ENCODE data around the gene LRRC26. TPM values are rescaled to one million over a fixed set of nuclear protein-coding genes. Genes with fewer than 3 reads are reported as not detected.

LRRC26 gene, protein sequence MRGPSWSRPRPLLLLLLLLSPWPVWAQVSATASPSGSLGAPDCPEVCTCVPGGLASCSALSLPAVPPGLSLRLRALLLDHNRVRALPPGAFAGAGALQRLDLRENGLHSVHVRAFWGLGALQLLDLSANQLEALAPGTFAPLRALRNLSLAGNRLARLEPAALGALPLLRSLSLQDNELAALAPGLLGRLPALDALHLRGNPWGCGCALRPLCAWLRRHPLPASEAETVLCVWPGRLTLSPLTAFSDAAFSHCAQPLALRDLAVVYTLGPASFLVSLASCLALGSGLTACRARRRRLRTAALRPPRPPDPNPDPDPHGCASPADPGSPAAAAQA
- not detected in 2 replicates for total RNA-seq

DNA sequence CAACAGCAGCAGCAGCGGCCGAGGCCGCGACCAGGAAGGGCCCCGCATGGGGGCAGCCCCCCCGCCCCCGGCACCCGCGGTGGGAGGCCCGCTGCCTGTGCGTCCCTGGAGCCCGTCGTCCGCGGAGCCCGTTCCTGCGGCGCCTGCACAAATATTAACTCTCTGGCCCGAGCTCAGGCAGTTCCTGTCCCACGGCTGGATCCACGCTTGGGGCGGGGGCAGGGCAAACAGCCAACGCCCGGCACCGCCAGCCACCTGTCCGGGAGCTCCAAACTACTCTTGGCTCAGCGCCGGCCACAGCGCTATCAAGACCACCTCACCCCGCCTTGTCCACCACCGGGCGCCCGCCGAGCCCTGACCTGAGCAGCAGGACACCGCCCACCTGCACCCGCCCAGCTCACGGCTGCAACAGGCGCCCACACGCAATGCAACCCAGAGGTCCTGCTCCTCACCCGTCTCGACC is at the start of gene LRRC26:
LRRC26 (minus strand) TSS at position 156 of the 463 bp plus-strand sequence; CDS start at position 48, 108 bp downstream.

DNA sequence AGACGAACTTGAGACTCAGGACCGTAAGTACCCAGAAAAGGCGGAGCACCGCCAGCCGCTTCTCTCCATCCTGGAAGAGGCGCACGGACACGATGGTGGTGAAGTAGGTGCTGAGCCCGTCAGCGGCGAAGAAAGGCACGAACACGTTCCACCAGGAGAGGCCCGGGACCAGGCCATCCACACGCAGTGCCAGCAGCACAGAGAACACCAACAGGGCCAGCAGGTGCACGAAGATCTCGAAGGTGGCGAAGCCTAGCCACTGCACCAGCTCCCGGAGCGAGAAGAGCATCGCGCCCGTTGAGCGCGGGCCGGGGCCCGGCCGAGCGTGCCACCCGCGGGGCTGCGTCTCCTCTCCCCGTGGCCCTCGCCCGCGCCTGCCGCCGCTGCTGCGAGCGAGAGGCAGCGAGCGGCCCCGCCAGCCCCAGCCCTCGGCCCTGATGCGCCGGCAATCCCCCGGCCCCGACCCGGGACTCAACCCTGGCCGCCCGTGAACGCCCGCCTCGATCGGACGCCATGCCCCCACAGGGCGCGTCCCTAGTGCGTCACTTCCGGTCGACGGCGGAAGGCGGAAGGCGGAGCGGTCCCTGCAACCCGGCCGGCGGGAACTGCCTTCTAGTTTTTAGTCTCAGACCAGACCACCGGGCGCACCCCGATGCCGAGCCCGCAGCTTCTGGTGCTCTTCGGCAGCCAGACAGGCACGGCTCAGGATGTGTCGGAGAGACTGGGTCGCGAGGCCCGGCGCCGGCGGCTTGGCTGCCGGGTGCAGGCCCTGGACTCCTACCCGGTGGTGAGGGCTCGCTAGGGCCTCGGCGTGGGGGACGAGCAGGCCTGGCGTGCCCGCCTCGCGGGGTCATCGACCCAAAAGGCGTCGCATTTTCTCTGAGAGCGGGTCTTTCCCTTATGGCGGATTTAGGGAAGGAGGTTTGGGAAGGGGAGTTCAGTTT is 35.5 kb upstream of the LRRC26 start, which contains the start of the genes NDOR1 and TMEM203:
NDOR1 (plus strand) TSS at position 575 of the 944 bp plus-strand sequence; CDS start at position 653, 78 bp downstream.
TMEM203 (minus strand) TSS at position 523 of the 944 bp plus-strand sequence; CDS start at position 289, 234 bp downstream.

DNA sequence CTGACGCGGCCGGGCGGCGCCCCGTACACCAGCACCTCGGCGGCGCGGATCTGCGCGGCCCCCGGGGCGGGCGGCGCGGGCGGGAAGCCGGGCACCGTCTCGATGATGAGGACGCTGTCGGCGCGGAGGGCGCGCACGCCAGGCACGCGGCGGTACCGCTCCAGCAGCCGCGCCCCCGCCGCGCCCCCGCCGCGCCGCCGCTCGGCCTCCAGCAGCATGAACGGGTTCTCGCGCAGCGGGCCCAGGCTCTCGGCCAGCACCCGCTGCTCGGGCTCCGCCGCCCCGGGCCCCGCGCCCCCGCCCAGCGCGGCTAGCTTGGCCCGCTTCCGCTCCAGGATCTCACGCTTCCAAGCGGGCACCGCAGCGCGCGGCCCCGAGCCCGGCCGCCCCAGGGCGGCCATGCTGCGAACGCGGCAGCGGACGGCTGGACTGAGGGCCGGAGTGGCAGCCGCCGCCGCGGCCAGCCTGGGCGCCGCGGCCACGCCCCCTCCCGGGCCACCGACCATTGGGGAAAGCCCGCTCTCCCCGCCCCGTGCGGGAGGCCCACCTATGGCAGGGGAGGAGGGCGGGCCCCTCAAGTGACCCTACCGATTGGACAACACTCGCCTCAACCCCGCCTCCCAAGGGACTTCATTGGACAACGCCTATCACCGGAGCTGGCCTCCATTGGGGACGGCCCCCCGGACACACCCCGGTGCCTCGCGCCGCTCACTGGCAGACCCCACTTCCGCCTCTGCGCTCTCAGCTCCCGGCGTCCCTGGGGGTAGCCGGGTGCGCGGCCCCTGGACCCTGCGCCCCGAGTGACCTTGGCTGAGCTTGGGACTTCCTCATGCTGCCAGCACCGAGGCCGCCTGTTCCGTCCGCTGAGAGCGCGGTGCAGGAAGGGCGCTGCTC is 30.7 kb upstream of the LRRC26 start, which contains the start of gene TPRN:
TPRN (minus strand) TSS at position 431 of the 894 bp plus-strand sequence; CDS start at position 401, 30 bp downstream.

DNA sequence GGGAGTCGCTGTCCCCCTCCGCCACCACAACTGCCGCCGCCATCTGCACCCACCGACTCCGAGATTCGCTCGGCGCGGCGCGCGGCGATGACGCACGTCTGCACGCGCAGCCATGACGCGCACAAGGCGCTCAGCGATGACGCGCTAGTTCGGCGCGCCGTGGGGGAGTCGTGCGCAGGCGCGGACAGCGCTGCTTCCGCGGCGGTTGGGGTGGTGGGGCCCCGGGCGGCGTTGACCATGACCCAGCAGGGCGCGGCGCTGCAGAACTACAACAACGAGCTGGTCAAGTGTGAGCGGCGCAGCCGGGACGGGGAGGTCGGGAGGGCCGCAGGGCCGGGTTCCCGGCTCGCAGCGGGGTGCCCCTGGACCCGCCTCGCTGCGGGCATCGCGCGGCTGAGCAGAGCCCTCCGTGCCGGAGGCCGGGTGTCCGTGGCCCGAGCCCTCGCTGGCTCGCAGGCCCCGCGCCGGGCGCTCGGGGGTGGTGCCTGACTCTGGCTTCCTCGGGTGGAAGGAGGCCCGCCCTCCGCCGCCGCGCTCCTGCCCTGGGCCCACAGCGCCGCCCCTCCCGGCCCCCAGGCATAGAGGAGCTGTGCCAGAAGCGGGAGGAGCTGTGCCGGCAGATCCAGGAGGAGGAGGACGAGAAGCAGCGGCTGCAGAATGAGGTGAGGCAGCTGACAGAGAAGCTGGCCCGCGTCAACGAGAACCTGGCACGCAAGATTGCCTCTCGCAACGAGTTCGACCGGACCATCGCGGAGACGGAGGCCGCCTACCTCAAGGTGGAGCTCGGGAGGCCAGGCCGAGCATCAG is 18.8 kb upstream of the LRRC26 start, which contains the start of the genes ANAPC2 and SSNA1:
ANAPC2 (minus strand) TSS at position 71 of the 807 bp plus-strand sequence; CDS start at position 43, 28 bp downstream.
SSNA1 (plus strand) TSS at position 187 of the 807 bp plus-strand sequence; CDS start at position 238, 51 bp downstream.

DNA sequence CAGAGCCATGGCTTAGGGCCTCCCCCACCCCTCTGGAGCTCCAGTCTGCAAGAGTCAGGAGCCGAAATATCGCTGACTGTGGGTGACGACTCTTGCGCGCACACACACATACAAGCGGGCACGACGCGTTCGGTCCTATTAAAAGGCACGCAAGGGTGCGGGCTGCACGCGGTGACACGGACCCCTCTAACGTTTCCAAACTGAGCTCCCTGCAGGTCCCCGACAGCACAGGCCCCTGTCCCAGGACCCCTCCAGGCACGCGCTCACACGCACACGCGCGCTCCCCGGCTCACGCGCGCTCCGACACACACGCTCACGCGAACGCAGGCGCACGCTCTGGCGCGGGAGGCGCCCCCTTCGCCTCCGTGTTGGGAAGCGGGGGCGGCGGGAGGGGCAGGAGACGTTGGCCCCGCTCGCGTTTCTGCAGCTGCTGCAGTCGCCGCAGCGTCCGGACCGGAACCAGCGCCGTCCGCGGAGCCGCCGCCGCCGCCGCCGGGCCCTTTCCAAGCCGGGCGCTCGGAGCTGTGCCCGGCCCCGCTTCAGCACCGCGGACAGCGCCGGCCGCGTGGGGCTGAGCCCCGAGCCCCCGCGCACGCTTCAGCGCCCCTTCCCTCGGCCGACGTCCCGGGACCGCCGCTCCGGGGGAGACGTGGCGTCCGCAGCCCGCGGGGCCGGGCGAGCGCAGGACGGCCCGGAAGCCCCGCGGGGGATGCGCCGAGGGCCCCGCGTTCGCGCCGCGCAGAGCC is 31.0 kb downstream of the LRRC26 start, which contains the start of gene GRIN1:
GRIN1 (plus strand) TSS at position 433 of the 746 bp plus-strand sequence. CDS start 333 bp downstream, outside the sequence.

Other genes with a start within 250 kb of the LRRC26 start
- 152 and 153 TPM in 2 replicates for gene FBXW5, start 225.3 kb downstream of the LRRC26 start, total RNA-seq
- gene C8G, start 224.8 kb downstream of the LRRC26 start, total RNA-seq: not detected in 2 replicates
- gene LCN12, start 217.8 kb downstream of the LRRC26 start, total RNA-seq: not detected in 2 replicates
- gene PTGDS, start 192.5 kb downstream of the LRRC26 start, total RNA-seq: 304 and 428 TPM in 2 replicates
- gene LCNL1, start 187.1 kb downstream of the LRRC26 start, total RNA-seq: 1.4 and 2.2 TPM in 2 replicates
- 36.9 and 65.2 TPM in 2 replicates for gene PAXX, start 177.6 kb downstream of the LRRC26 start, total RNA-seq
- gene CLIC3, start 173.5 kb downstream of the LRRC26 start, total RNA-seq: 11.9 and 74.5 TPM in 2 replicates
- gene ABCA2, start 141.8 kb downstream of the LRRC26 start, total RNA-seq: 14.5 and 18.3 TPM in 2 replicates
- not detected in 2 replicates for gene FUT7, start 138.0 kb downstream of the LRRC26 start, total RNA-seq
- gene NPDC1, start 123.9 kb downstream of the LRRC26 start, total RNA-seq: 54.4 and 67.6 TPM in 2 replicates
- 0.09 and 0.12 TPM in 2 replicates for gene ENTPD2, start 116.0 kb downstream of the LRRC26 start, total RNA-seq
- gene SAPCD2, start 99.5 kb downstream of the LRRC26 start, total RNA-seq: 0.34 and 0.70 TPM in 2 replicates
- 12.0 and 13.6 TPM in 2 replicates for gene UAP1L1, start 92.5 kb downstream of the LRRC26 start, total RNA-seq
- 61.3 and 66.3 TPM in 2 replicates for gene MAN1B1, start 83.1 kb downstream of the LRRC26 start, total RNA-seq
- gene DPP7, start 55.3 kb downstream of the LRRC26 start, total RNA-seq: 106 and 123 TPM in 2 replicates
- gene GRIN1, start 30.9 kb downstream of the LRRC26 start, total RNA-seq: not detected in 2 replicates
- gene TMEM210, start 2.0 kb upstream of the LRRC26 start, total RNA-seq: not detected in 2 replicates
- gene ANAPC2, start 18.5 kb upstream of the LRRC26 start, total RNA-seq: 10.4 and 10.9 TPM in 2 replicates
- 65.7 and 87.8 TPM in 2 replicates for gene SSNA1, start 18.6 kb upstream of the LRRC26 start, total RNA-seq
- 12.4 and 16.1 TPM in 2 replicates for gene TPRN, start 30.7 kb upstream of the LRRC26 start, total RNA-seq
- 30.5 and 33.1 TPM in 2 replicates for gene TMEM203, start 35.6 kb upstream of the LRRC26 start, total RNA-seq
- gene NDOR1, start 35.6 kb upstream of the LRRC26 start, total RNA-seq: 8.8 and 11.2 TPM in 2 replicates
- not detected in 2 replicates for gene RNF208, start 52.2 kb upstream of the LRRC26 start, total RNA-seq
- gene CYSRT1, start 55.1 kb upstream of the LRRC26 start, total RNA-seq: 0.17 TPM in 1 of 2 replicates, not detected in the other
- not detected in 2 replicates for gene RNF224, start 57.5 kb upstream of the LRRC26 start, total RNA-seq
- not detected in 2 replicates for gene SLC34A3, start 60.9 kb upstream of the LRRC26 start, total RNA-seq
- 115 and 248 TPM in 2 replicates for gene TUBB4B, start 71.2 kb upstream of the LRRC26 start, total RNA-seq
- gene STPG3, start 81.2 kb upstream of the LRRC26 start, total RNA-seq: not detected in 2 replicates
- 33.8 and 44.2 TPM in 2 replicates for gene NELFB, start 85.3 kb upstream of the LRRC26 start, total RNA-seq
- 4.6 and 15.5 TPM in 2 replicates for gene TOR4A, start 107.7 kb upstream of the LRRC26 start, total RNA-seq
- gene NRARP, start 132.2 kb upstream of the LRRC26 start, total RNA-seq: 0.35 and 3.4 TPM in 2 replicates

Measured in pericardium fibroblast (primary cell).